H7 (cell line): ENCODE measurements around the gene QPCTL. TPM values are rescaled to one million over a fixed set of nuclear protein-coding genes. Genes with fewer than 3 reads are reported as not detected.

Source experiments
- DNase-seq: peaks from one replicate; pipeline ENCODE4 v3.0.0; 2012
- H3K27me3 ChIP-seq: 2 replicates; pipeline ENCODE4 v1.6.0; 2011; ENCODE audit warnings: mild to moderate bottlenecking, low read length; ENCODE audit not compliant: control insufficient read depth, insufficient read depth
- H3K36me3 ChIP-seq: replicated peaks from 2 replicates; pipeline ENCODE4 v1.5.1; 2011; ENCODE audit warnings: low read length; ENCODE audit not compliant: control insufficient read depth, insufficient read depth
- H3K4me3 ChIP-seq: 2 replicates; pipeline ENCODE4 v1.5.1; 2011; ENCODE audit warnings: low read depth, mild to moderate bottlenecking, control low read depth, low read length, moderate library complexity; ENCODE audit not compliant: insufficient read depth
- total RNA-seq: library from RNA; depleted of rRNA; stranded (reverse); fragments of >200 nt; shearing (Covaris generic); gene quantifications from 2 replicates; pipeline ENCODE4 v1.2.3, GENCODE V29; 2014

QPCTL gene
- total RNA-seq, 1 experiment from 2014 or later: 30.1 TPM

DNA sequence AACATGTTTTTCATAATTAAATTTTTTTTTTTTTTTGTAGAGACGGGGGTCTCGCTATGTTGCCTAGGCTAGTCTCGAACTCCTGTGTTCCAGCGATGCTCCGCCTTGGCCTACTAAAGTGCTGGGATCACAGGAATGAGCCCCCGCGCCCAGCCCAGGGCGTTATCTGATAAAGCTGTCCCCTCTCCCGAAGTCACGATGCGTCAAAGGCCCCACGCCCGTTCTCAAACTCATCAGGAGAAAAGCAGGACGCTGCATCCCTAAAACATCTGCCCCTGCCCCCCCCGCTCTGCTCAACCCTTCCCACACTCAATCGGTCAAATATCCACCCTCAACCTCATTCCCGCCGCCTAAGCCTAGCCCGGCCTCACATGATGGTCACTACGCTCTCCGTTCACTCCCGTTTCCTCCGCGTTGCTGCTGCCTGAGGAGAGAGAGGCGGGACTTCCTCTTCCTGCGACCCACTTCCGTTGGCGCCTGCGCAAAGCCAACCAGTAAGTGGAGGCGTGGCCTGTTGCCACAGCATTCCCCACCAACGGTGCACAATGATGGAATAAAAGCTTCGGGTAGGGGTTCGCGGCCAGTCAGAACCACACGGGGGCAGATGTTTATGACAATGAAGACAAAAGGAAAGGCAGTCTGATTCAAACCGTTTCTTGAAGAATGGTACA, 815 bp upstream of the QPCTL start, which contains the start of gene SNRPD2:
Gene SNRPD2, minus strand, starts transcription at position 438 of the 671 bp plus-strand sequence. Its CDS starts 65 bp downstream, at position 373.
- H3K36me3 ChIP-seq: peaks cover 29% of the 10 kb centered on the region
- no peaks in the 10 kb centered on the region for H3K27me3 ChIP-seq
- peak; percentile 94 for DNase-seq
- peak within 1 kb of the TSS; percentile 92 for H3K4me3 ChIP-seq

DNA sequence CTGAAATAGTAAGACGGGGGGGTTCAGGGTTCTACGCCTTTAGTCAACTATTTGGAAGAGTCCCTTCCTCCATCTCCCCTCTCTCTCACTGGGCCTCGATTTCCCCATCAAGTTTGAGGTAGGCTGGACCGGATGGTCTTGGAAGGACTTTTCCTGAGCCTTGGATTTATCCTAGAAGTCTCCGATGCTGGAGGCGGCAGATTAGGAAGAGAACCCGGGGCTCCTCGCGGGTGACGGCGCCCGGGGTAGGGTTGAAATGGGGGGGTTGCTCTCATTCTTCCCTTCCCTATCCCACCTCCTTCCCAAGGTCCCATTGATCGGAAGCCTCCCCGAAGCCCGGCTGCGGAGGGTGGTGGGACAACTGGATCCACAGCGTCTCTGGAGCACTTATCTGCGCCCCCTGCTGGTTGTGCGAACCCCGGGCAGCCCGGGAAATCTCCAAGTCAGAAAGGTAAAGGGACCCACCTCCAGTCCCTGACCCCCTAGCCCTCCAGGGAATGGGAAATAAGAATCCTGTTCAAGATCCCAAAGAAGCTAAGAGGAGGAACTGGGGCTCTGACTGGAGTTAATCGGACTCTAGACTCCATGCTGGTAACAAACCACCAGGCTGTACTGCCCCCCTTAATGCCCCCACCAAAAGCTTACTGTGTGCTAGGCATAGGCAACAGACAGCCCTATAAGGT, 781 bp downstream of the QPCTL start:
- Histone ChIP-seq H3K27me3 (no peaks in the 10 kb centered on the region), H3K4me3 (peak overlapping the region; percentile 92), H3K36me3 (peaks cover 23% of the 10 kb centered on the region)
- peak; percentile 91 for DNase-seq

- DNase-seq: no peak
- H3K36me3 ChIP-seq: peaks cover 20% of the 10 kb centered on the region
- no peaks in the 10 kb centered on the region for H3K27me3 ChIP-seq
- H3K4me3 ChIP-seq: no peak overlapping the region
Measured at GRCh38 chr19:45701676-45702075, 9.2 kb downstream of the QPCTL start.

DNA sequence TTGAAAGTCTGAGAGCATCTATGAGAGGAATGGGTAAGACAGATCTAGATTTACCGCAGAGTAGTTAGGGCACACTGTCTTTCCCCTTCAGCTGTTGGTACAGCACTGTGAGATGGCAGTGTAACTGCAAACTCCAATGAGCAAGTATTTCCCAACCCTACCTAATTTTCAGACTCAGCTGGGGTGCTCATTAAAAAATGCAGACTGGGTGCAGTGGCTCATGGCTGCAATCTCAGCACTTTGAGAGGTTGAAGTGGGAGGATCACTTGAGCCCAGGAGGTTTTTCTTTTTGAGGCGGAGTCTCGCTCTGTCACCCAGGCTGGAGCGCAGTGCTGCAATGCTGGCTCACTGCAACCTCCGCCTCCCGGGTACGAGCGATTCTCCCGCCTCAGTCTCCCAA, 12.6 kb downstream of the QPCTL start:
- Histone ChIP-seq H3K27me3 (no peaks in the 10 kb centered on the region), H3K36me3 (peaks cover 12% of the 10 kb centered on the region), H3K4me3 (no peak overlapping the region)
- DNase-seq: no peak

DNA sequence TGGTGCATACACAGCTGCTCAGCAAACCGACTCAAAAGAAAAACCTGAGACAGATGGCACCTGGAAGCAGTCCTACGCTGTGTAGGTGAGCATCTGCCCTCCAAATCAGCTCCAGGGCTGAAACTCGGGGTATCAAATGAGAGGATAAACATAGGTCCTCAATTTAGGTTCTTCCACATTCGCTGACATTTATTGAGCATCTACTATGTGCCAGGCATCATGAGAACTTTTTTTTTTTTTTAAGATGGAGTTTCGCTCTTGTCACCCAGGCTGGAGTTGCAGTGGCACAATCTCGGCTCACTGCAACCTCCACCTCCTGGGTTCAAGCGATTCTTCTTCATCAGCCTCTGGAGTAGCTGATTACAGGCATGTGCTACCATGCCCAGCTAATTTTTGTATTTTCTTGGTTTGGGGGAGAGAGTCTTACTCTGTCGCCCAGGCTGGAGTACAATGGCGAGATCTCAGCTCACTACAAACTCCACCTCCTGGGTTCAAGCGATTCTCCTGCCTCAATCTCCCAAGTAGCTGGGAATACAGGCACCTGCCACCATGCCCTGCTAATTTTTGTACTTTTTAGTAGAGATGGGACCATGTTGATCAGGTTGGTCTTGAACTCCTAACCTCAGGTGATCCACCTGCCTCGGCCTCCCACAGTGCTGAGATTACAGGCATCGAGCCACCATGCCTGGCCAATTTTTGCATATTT, 13.4 kb downstream of the QPCTL start:
- peaks cover 11% of the 10 kb centered on the region for H3K36me3 ChIP-seq
- H3K4me3 ChIP-seq: no peak overlapping the region
- DNase-seq: no peak
- no peaks in the 10 kb centered on the region for H3K27me3 ChIP-seq

GRCh38 chr19:45710356-45711130, 18.1 kb downstream of the QPCTL start:
- no peaks in the 10 kb centered on the region for H3K27me3 ChIP-seq
- H3K36me3 ChIP-seq: no peaks in the 10 kb centered on the region
- no peak for DNase-seq
- no peak overlapping the region for H3K4me3 ChIP-seq

DNA sequence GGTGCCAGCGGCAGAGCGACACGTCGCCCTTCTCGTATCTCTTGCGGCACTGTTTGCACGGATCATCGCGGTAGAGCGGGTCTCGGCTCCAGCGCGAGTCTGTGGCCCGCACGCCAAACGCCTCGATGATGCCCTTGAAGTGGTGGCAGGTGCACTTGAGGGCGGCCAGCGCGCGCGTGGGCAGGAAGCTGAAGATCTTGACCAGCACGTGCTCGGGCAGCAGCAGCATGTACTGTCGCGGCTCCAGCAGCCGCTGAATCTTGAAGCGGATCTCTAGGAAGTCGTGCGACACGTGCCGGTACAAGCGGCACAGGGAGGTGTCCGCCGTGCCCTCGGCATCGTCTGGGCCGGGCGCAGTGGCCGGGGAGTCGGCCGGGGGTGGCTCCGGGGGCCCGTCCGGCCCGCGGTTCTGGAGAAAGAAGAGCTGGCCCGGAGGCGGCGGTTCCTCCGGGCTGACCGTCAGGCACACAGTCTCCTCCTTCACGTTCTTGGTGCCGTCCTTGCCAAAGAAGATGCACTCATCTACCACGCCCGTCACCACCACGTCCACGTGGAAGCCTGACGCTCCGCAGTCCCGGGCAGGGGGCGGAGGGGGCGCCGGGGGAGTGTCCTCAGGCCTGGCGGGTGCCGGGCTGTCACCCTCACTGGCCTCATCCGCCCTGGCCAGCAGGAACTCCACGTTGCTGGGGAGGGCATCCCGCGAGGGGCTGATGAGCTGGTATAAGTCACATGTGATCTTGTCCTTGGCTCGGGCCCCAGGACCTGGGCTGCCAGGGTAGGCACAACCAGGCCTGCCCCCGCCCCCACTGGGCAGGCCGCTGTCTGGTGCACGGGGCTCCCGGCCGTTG, 19.6 kb downstream of the QPCTL start:
- peak; percentile 65 for DNase-seq
- no peaks in the 10 kb centered on the region for H3K36me3 ChIP-seq

DNA sequence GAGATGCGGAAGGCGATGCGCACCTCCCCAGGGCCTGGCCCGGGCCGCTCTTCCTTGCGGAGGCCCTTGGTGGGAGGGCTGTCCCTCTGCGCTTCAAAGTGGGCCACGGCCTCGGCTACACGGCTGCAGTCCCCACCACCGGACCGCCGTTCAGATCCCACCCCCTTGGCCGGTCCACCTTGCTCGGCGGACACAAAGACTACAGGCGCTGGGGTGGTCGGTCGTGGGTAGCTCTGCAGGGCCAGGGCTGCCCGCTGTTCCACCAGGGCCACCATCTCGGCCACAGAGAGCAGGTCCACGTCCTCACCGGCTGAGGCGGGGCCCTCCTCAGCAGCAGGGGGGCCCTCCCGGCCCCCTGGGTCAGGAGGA, 20.2 kb downstream of the QPCTL start:
- Histone ChIP-seq H3K36me3 (no peaks in the 10 kb centered on the region), H3K27me3 (no peaks in the 10 kb centered on the region), H3K4me3 (no peak overlapping the region)
- DNase-seq: peak; percentile 50

More for the DNA sequence above, 19.6 kb downstream of the QPCTL start:
- Histone ChIP-seq H3K27me3 (no peaks in the 10 kb centered on the region), H3K4me3 (no peak overlapping the region)

- no peak for DNase-seq
- Histone ChIP-seq H3K27me3 (no peaks in the 10 kb centered on the region), H3K4me3 (no peak overlapping the region), H3K36me3 (no peaks in the 10 kb centered on the region)
Measured at GRCh38 chr19:45713141-45713540, 20.7 kb downstream of the QPCTL start.

DNA sequence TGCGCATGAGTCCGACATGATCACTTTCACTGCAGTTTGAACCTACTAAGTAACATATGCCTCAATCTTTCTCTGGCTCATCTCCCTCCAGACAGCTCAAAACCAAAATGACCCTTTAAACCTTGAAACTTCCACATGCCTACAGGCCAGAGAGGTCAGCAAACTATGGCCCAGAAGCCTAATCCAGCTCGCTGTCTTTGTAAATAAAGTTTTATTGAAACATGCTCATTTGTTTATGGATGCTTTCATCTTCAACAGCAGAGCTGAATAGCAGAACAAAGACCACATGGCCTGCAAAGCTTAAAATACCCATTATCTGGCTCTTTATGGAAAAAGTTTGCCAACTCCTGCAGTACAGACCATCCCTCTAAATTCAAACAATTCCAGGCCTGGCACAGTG, 22.7 kb downstream of the QPCTL start:
- DNase-seq: no peak
- H3K4me3 ChIP-seq: no peak overlapping the region
- H3K36me3 ChIP-seq: no peaks in the 10 kb centered on the region
- no peaks in the 10 kb centered on the region for H3K27me3 ChIP-seq

- peak; percentile 72 for DNase-seq
- H3K4me3 ChIP-seq: peak overlapping the region; percentile 81
- H3K27me3 ChIP-seq: no peaks in the 10 kb centered on the region
- H3K36me3 ChIP-seq: no peaks in the 10 kb centered on the region
Measured at GRCh38 chr19:45716359-45717130, 24.1 kb downstream of the QPCTL start.

GRCh38 chr19:45717131-45717982, 24.9 kb downstream of the QPCTL start:
- peak; percentile 98 for DNase-seq
- Histone ChIP-seq H3K36me3 (0 out of 2 replicates have a peak, but pooled peaks cover 1% of the 10 kb centered on the region), H3K27me3 (no peaks in the 10 kb centered on the region), H3K4me3 (peak overlapping the region; percentile 81)
